GM19351 (cell line): Measurements from ENCODE around the gene GARIN5B.

ENCODE experiments used
- ATAC-seq: cut with Tn5 transposase; IDR thresholded peaks from one replicate; pipeline ENCODE4 v1.9.1; 2021; ENCODE audit warnings: mild to moderate bottlenecking, moderate library complexity; ENCODE audit not compliant: unreplicated experiment

GARIN5B gene

GRCh38 chr19:55389386-55390317 is 26.6 kb upstream of the GARIN5B start:
- no peak for ATAC-seq

GRCh38 chr19:55387736-55388497 is 24.9 kb upstream of the GARIN5B start:
- no peak for ATAC-seq

- ATAC-seq, result no peak
Measured at GRCh38 chr19:55386493-55386971, 23.5 kb upstream of the GARIN5B start.

GRCh38 chr19:55385724-55386492 is 22.8 kb upstream of the GARIN5B start, which contains the start of gene RPL28:
Gene RPL28, plus strand, starts transcription at chr19:55385932. Its CDS starts 426 bp downstream, at chr19:55386358.
- peak; percentile 63 for ATAC-seq

GRCh38 chr19:55384920-55385723 is 22.1 kb upstream of the GARIN5B start:
- peak; percentile 41 for ATAC-seq

GRCh38 chr19:55384131-55384919 is 21.3 kb upstream of the GARIN5B start, which contains the start of gene TMEM238:
Gene TMEM238, minus strand, starts transcription at chr19:55384292. Its CDS starts 33 bp downstream, at chr19:55384259.
- peak; percentile 17 for ATAC-seq

GRCh38 chr19:55383279-55384130 is 20.4 kb upstream of the GARIN5B start:
- peak; percentile 31 for ATAC-seq

GRCh38 chr19:55382522-55383054 is 19.5 kb upstream of the GARIN5B start:
- ATAC-seq, result no peak

- ATAC-seq, result no peak
Measured at GRCh38 chr19:55382013-55382412, 19.0 kb upstream of the GARIN5B start.

GRCh38 chr19:55379174-55379573 is 16.1 kb upstream of the GARIN5B start:
- ATAC-seq, result no peak

- ATAC-seq, result no peak
Measured at GRCh38 chr19:55377356-55378131, 14.5 kb upstream of the GARIN5B start.

- ATAC-seq, result no peak
Measured at GRCh38 chr19:55376241-55376933, 13.3 kb upstream of the GARIN5B start, which contains the start of gene TMEM190. Gene TMEM190, plus strand, starts transcription at chr19:55376826. Its CDS starts 28 bp downstream, at chr19:55376854.

GRCh38 chr19:55373993-55374757 is 11.1 kb upstream of the GARIN5B start:
- no peak for ATAC-seq

GRCh38 chr19:55373306-55373992 is 10.4 kb upstream of the GARIN5B start:
- no peak for ATAC-seq
